ENCODE results near the gene FAM221B. TPM values are rescaled to one million over a fixed set of nuclear protein-coding genes. Genes with fewer than 3 reads are reported as not detected.

FAM221B gene, protein sequence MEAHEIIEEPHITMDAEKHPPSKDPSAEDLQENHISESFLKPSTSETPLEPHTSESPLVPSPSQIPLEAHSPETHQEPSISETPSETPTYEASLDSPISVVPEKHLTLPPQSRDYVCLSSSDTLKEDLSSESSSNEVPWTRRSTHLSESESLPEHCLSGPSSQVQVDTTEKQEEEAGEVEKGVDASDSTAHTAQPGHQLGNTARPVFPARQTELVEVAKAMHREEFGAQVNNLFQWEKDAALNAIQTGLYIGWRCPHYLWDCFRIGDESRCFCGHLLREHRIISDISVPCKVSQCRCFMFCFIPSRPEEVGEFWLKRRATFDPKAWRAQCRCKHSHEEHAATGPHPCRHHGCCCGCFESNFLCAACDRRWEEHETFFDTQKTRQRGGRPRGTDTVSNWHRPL
- total RNA-seq = not detected in 2 replicates

DNA sequence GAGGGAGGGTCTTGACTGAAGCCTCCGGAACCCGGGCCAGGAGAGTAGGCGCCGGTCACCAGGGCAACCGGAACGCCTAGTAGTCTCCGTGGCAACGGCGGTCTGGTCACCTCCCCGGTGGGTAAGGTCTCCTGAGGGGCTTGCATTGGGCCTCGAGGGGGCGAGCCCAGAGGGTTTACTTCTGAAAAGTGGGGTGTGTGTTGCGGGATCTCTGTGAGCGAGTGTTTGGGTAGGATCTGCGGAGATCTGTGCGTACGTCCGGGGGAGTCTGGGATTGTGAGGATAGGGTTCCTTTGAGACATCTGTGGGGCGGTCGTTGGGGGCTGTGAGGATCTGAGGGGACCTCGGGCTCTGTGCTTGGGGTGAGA, at the start of gene FAM221B:
FAM221B (minus strand) TSS at position 17 of the 368 bp plus-strand sequence. CDS start 2,571 bp downstream, outside the sequence.

DNA sequence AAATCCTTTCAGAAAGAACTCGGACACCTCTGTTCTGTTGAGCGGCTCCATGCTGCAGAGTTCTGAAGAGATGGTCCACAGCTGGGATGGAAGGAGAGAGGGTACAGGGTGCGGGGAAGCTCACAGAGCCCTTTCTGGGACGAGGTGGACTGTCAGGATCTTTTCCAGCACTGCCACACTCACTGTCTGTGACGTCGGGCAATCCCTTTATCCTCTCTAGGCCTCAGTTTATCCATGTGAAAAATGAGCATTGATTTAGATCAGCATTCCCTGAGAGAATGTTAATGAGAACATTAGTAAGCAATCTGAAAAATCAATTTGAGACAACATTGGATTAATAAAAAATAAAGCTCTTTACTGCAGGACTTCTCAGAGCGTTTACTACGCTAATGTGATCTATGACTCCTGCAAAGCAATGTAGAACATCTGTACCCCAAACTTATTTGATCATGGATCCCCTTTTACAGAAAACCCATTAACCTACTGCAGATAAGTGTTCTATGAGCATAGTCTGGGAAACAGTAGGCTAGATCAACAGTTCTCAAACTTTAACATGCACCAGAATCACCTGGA, 41.9 kb upstream of the FAM221B start, which contains the start of gene OR13J1:
OR13J1 (minus strand) TSS at position 51 of the 573 bp plus-strand sequence; CDS start at position 51, 0 bp downstream.

GRCh38 chr9:35829084-35829763, 692 bp upstream of the FAM221B start, which contains the start of gene TMEM8B:
Gene TMEM8B (plus strand): TSS chr9:35829228. CDS start chr9:35829448, 220 bp downstream.

GRCh38 chr9:35814841-35815543, 13.5 kb downstream of the FAM221B start, which contains the start of gene HINT2:
Gene HINT2 (minus strand): TSS chr9:35815042. CDS start chr9:35814979, 63 bp downstream.

GRCh38 chr9:35812025-35812602, 16.4 kb downstream of the FAM221B start, which contains the start of gene SPAG8:
Gene SPAG8 (minus strand): TSS chr9:35812262. CDS start chr9:35812147, 115 bp downstream.

GRCh38 chr9:35791297-35791921, 37.1 kb downstream of the FAM221B start, which contains the start of gene NPR2:
Gene NPR2 (plus strand): TSS chr9:35791591. CDS start chr9:35792409, 818 bp downstream.

Other genes starting within 250 kb of the FAM221B start
- gene TESK1, start 223.5 kb downstream of the FAM221B start, total RNA-seq = 7.5 and 12.2 TPM in 2 replicates
- gene CD72, start 210.3 kb downstream of the FAM221B start, total RNA-seq = 1.6 and 1.7 TPM in 2 replicates
- not detected in 2 replicates for gene SIT1, start 177.8 kb downstream of the FAM221B start, total RNA-seq
- 28,356 and 90,129 TPM in 2 replicates for gene RMRP, start 170.7 kb downstream of the FAM221B start, total RNA-seq
- 11.7 and 19.4 TPM in 2 replicates for gene CCDC107, start 170.4 kb downstream of the FAM221B start, total RNA-seq
- gene ARHGEF39, start 163.5 kb downstream of the FAM221B start, total RNA-seq = 0.09 and 0.28 TPM in 2 replicates
- 2.0 and 16.1 TPM in 2 replicates for gene CA9, start 154.8 kb downstream of the FAM221B start, total RNA-seq
- 1,100 and 1,291 TPM in 2 replicates for gene TPM2, start 138.8 kb downstream of the FAM221B start, total RNA-seq
- gene TLN1, start 96.5 kb downstream of the FAM221B start, total RNA-seq = 181 and 228 TPM in 2 replicates
- 71.5 and 79.1 TPM in 2 replicates for gene CREB3, start 96.1 kb downstream of the FAM221B start, total RNA-seq
- 16.8 and 20.4 TPM in 2 replicates for gene GBA2, start 79.5 kb downstream of the FAM221B start, total RNA-seq
- 10.2 and 11.6 TPM in 2 replicates for gene RGP1, start 79.4 kb downstream of the FAM221B start, total RNA-seq
- not detected in 2 replicates for gene MSMP, start 74.5 kb downstream of the FAM221B start, total RNA-seq
- 15.5 and 22.6 TPM in 2 replicates for gene NPR2, start 37.1 kb downstream of the FAM221B start, total RNA-seq
- 0.71 and 1.2 TPM in 2 replicates for gene SPAG8, start 16.5 kb downstream of the FAM221B start, total RNA-seq
- gene HINT2, start 13.7 kb downstream of the FAM221B start, total RNA-seq = 22.2 and 30.4 TPM in 2 replicates
- 1.6 and 2.3 TPM in 2 replicates for gene TMEM8B, start 496 bp upstream of the FAM221B start, total RNA-seq
- not detected in 2 replicates for gene OR13J1, start 41.7 kb upstream of the FAM221B start, total RNA-seq
- gene HRCT1, start 77.5 kb upstream of the FAM221B start, total RNA-seq = 0.14 and 0.28 TPM in 2 replicates
- 0.18 TPM in 1 of 2 replicates, not detected in the other for gene SPAAR, start 80.8 kb upstream of the FAM221B start, total RNA-seq
- gene OR2S2, start 129.4 kb upstream of the FAM221B start, total RNA-seq = not detected in 2 replicates
- 47.4 and 67.4 TPM in 2 replicates for gene RECK, start 208.2 kb upstream of the FAM221B start, total RNA-seq